Measurements from ENCODE around the gene SLC33A1. TPM values are rescaled to one million over a fixed set of nuclear protein-coding genes. Genes with fewer than 3 reads are reported as not detected.

Gene SLC33A1
- total RNA-seq, 1 experiment from 2014 or later, result 24.9 TPM

- no peak for DNase-seq (ENCODE audit: low spot score)
- no peak overlapping the region for H3K27ac Mint-ChIP-seq
- no peak for TF ChIP-seq TEAD1 (CRISPR knock-in tag; IDR thresholded peaks at IDR 0.05)
- no peak for TF ChIP-seq E2F4 (CRISPR knock-in tag; IDR thresholded peaks at IDR 0.05; ENCODE audit: borderline replicate concordance, low read depth)
- TF ChIP-seq FOXP1 (CRISPR knock-in tag; IDR thresholded peaks at IDR 0.05; ENCODE audit: borderline replicate concordance), result no peak
- no peak for TF ChIP-seq ZNF263 (CRISPR knock-in tag; IDR thresholded peaks at IDR 0.05; ENCODE audit: low read depth)
- no peak for TF ChIP-seq GABPB1 (CRISPR knock-in tag; IDR thresholded peaks at IDR 0.05)
- no peak for TF ChIP-seq NR2C2 (CRISPR knock-in tag; IDR thresholded peaks at IDR 0.05)
- no peak for TF ChIP-seq ZNF317 (CRISPR knock-in tag; IDR thresholded peaks at IDR 0.05; ENCODE audit: borderline replicate concordance, low read depth)
- no peak for TF ChIP-seq ZNF416 (CRISPR knock-in tag; IDR thresholded peaks at IDR 0.05)
- no peak for TF ChIP-seq USF2 (CRISPR knock-in tag; IDR thresholded peaks at IDR 0.05)
- TF ChIP-seq, protein P1, sequence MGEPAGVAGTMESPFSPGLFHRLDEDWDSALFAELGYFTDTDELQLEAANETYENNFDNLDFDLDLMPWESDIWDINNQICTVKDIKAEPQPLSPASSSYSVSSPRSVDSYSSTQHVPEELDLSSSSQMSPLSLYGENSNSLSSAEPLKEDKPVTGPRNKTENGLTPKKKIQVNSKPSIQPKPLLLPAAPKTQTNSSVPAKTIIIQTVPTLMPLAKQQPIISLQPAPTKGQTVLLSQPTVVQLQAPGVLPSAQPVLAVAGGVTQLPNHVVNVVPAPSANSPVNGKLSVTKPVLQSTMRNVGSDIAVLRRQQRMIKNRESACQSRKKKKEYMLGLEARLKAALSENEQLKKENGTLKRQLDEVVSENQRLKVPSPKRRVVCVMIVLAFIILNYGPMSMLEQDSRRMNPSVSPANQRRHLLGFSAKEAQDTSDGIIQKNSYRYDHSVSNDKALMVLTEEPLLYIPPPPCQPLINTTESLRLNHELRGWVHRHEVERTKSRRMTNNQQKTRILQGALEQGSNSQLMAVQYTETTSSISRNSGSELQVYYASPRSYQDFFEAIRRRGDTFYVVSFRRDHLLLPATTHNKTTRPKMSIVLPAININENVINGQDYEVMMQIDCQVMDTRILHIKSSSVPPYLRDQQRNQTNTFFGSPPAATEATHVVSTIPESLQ (CRISPR knock-in tag; IDR thresholded peaks at IDR 0.05), result no peak
- TF ChIP-seq TCF7 (CRISPR knock-in tag; IDR thresholded peaks at IDR 0.05; ENCODE audit: low read depth), result no peak
- no peak for TF ChIP-seq NR3C1 (CRISPR knock-in tag; conservative IDR thresholded peaks at IDR 0.05; ENCODE audit: low read depth)
- TF ChIP-seq JUN (CRISPR knock-in tag; IDR thresholded peaks at IDR 0.05), result no peak
- no peak for TF ChIP-seq E2F5 (CRISPR knock-in tag; IDR thresholded peaks at IDR 0.05)
- TF ChIP-seq AR (CRISPR knock-in tag; IDR thresholded peaks at IDR 0.05), result no peak
- no peak for TF ChIP-seq STAT6 (CRISPR knock-in tag; conservative IDR thresholded peaks at IDR 0.05; ENCODE audit: low read depth)
- no peak for TF ChIP-seq FOXK1 (CRISPR knock-in tag; IDR thresholded peaks at IDR 0.05)
- TF ChIP-seq MXD4 (CRISPR knock-in tag; IDR thresholded peaks at IDR 0.05; ENCODE audit: borderline replicate concordance), result no peak
- ChIA-PET CTCF (interaction anchor here (1.0 to 1.4 kb wide), 3 partner anchors 15 to 79 kb away, joined by 3 to 4 read pairs (median 3); partner anchors contain the start of gene C3orf33), POLR2A (no interaction called here)
- peaks cover 14% of the 10 kb centered on the region for H3K4me1 Mint-ChIP-seq
- H3K27me3 Mint-ChIP-seq (ENCODE audit: low read depth), result no peaks in the 10 kb centered on the region
- H3K9me3 Mint-ChIP-seq, result no peaks in the 10 kb centered on the region
- ATAC-seq, result no peak
- H3K36me3 Mint-ChIP-seq, result no peaks in the 10 kb centered on the region
- no peak overlapping the region for H3K4me3 Mint-ChIP-seq
Measured at GRCh38 chr3:155885292-155885691, 31.1 kb upstream of the SLC33A1 start.

All from WTC11 (cell line).